GM23248 (cell line): ENCODE results near the gene ARAP3.

ENCODE experiments used
- EZH2 ChIP-seq: fragments of 200-600 bp; sonication (generic); IDR thresholded peaks from 2 replicates; pipeline ENCODE4 v1.6.1; 2018; ENCODE audit warnings: antibody characterized with exemption, mild to moderate bottlenecking; ENCODE audit not compliant: insufficient read depth, poor library complexity, severe bottlenecking
- EZH2phosphoT487 ChIP-seq: fragments of 200-600 bp; sonication (generic); IDR thresholded peaks from 2 replicates; pipeline ENCODE4 v1.6.1; 2018; ENCODE audit warnings: antibody characterized with exemption, moderate library complexity, mild to moderate bottlenecking, low read depth; ENCODE audit not compliant: insufficient read depth

DNA sequence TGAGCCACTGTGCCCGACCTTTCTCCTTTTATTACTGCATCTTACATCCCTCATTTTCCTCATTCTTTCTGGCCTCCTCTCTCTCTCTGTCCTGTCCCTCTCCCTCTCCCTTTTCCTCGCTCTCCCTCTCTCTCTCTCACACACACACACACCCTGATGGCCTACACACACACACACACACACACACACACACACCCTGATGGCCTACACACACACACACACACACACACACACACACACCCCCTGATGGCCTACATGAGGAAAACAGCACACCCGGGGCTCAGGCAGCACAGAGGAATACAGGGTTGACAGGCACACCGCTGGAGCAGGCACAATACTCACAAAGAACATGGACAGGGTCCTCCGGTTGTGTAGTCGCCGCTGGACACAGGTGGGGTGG is 27.0 kb downstream of the ARAP3 start:
- no peak for TF ChIP-seq EZH2
- no peak for TF ChIP-seq EZH2phosphoT487
